ENCODE data around the gene RALGAPA2. TPM values are rescaled to one million over a fixed set of nuclear protein-coding genes. Genes with fewer than 3 reads are reported as not detected.
A peak's percentile ranks its signal among the peaks of the same experiment; 100 is the strongest.

RALGAPA2 gene
- total RNA-seq, 1 experiment from 2014 or later = 18.2 TPM

- H3K27ac Mint-ChIP-seq = peak overlapping the region; percentile 94
- DNase-seq (ENCODE audit: low spot score) = no peak
- CTCF ChIA-PET = interaction anchor here (1.0 to 3.4 kb wide), 3 partner anchors 8 to 223 kb away, joined by 3 to 23 read pairs (median 5); no protein-coding TSS in a partner anchor
These were observed 341.4 kb downstream of the RALGAPA2 start for GRCh38 chr20:20371083-20371482.

More at GRCh38 chr20:20371083-20371482, 341.4 kb downstream of the RALGAPA2 start:
- H3K27me3 Mint-ChIP-seq (ENCODE audit: low read depth) = peaks cover 79% of the 10 kb centered on the region
- TF ChIP-seq, protein P1, sequence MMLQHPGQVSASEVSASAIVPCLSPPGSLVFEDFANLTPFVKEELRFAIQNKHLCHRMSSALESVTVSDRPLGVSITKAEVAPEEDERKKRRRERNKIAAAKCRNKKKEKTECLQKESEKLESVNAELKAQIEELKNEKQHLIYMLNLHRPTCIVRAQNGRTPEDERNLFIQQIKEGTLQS (CRISPR knock-in tag; conservative IDR thresholded peaks at IDR 0.05) = no peak
- TF ChIP-seq ZMAT4 (CRISPR knock-in tag; IDR thresholded peaks at IDR 0.05) (no peak), GABPB1 (CRISPR knock-in tag; IDR thresholded peaks at IDR 0.05) (no peak), FOXP1 (CRISPR knock-in tag; IDR thresholded peaks at IDR 0.05; ENCODE audit: borderline replicate concordance) (no peak), ZNF423 (CRISPR knock-in tag; IDR thresholded peaks at IDR 0.05) (no peak), ERG (CRISPR knock-in tag; IDR thresholded peaks at IDR 0.05) (no peak), CREB1 (CRISPR knock-in tag; IDR thresholded peaks at IDR 0.05) (no peak), OVOL2 (CRISPR knock-in tag; IDR thresholded peaks at IDR 0.05; ENCODE audit: borderline replicate concordance) (no peak), JUN (CRISPR knock-in tag; IDR thresholded peaks at IDR 0.05) (no peak), SMAD4 (CRISPR knock-in tag; IDR thresholded peaks at IDR 0.05) (no peak), ZNF671 (CRISPR knock-in tag; IDR thresholded peaks at IDR 0.05) (no peak), TCF7 (CRISPR knock-in tag; IDR thresholded peaks at IDR 0.05; ENCODE audit: low read depth) (no peak), ELF4 (CRISPR knock-in tag; IDR thresholded peaks at IDR 0.05; ENCODE audit: low read depth) (no peak), TEAD1 (CRISPR knock-in tag; IDR thresholded peaks at IDR 0.05) (no peak), GTF2I (CRISPR knock-in tag; conservative IDR thresholded peaks at IDR 0.05) (no peak), ATF2 (CRISPR knock-in tag; IDR thresholded peaks at IDR 0.05; ENCODE audit: borderline replicate concordance, low read depth) (no peak), ZNF232 (CRISPR knock-in tag; IDR thresholded peaks at IDR 0.05) (no peak)
- TF ChIP-seq, protein P2, sequence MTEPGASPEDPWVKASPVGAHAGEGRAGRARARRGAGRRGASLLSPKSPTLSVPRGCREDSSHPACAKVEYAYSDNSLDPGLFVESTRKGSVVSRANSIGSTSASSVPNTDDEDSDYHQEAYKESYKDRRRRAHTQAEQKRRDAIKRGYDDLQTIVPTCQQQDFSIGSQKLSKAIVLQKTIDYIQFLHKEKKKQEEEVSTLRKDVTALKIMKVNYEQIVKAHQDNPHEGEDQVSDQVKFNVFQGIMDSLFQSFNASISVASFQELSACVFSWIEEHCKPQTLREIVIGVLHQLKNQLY (CRISPR knock-in tag; IDR thresholded peaks at IDR 0.05) = no peak
- TF ChIP-seq, protein P3, sequence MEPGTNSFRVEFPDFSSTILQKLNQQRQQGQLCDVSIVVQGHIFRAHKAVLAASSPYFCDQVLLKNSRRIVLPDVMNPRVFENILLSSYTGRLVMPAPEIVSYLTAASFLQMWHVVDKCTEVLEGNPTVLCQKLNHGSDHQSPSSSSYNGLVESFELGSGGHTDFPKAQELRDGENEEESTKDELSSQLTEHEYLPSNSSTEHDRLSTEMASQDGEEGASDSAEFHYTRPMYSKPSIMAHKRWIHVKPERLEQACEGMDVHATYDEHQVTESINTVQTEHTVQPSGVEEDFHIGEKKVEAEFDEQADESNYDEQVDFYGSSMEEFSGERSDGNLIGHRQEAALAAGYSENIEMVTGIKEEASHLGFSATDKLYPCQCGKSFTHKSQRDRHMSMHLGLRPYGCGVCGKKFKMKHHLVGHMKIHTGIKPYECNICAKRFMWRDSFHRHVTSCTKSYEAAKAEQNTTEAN (CRISPR knock-in tag; IDR thresholded peaks at IDR 0.05) = no peak
- TF ChIP-seq, protein P4, sequence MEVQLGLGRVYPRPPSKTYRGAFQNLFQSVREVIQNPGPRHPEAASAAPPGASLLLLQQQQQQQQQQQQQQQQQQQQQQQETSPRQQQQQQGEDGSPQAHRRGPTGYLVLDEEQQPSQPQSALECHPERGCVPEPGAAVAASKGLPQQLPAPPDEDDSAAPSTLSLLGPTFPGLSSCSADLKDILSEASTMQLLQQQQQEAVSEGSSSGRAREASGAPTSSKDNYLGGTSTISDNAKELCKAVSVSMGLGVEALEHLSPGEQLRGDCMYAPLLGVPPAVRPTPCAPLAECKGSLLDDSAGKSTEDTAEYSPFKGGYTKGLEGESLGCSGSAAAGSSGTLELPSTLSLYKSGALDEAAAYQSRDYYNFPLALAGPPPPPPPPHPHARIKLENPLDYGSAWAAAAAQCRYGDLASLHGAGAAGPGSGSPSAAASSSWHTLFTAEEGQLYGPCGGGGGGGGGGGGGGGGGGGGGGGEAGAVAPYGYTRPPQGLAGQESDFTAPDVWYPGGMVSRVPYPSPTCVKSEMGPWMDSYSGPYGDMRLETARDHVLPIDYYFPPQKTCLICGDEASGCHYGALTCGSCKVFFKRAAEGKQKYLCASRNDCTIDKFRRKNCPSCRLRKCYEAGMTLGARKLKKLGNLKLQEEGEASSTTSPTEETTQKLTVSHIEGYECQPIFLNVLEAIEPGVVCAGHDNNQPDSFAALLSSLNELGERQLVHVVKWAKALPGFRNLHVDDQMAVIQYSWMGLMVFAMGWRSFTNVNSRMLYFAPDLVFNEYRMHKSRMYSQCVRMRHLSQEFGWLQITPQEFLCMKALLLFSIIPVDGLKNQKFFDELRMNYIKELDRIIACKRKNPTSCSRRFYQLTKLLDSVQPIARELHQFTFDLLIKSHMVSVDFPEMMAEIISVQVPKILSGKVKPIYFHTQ (CRISPR knock-in tag; IDR thresholded peaks at IDR 0.05) = no peak
- ATAC-seq = no peak
- H3K36me3 Mint-ChIP-seq = no peaks in the 10 kb centered on the region
- H3K9me3 Mint-ChIP-seq = peaks cover 3% of the 10 kb centered on the region; the same call in 1 of the 2 replicates
- H3K4me3 Mint-ChIP-seq = peak overlapping the region; percentile 57
- peaks cover 43% of the 10 kb centered on the region for H3K4me1 Mint-ChIP-seq
- POLR2A ChIA-PET = no interaction called here
